ENCODE results near the gene IRF6. TPM values are rescaled to one million over a fixed set of nuclear protein-coding genes. Genes with fewer than 3 reads are reported as not detected.

Gene IRF6
- total RNA-seq, 1 donor from 2014 or later, result 21.2 TPM

DNA sequence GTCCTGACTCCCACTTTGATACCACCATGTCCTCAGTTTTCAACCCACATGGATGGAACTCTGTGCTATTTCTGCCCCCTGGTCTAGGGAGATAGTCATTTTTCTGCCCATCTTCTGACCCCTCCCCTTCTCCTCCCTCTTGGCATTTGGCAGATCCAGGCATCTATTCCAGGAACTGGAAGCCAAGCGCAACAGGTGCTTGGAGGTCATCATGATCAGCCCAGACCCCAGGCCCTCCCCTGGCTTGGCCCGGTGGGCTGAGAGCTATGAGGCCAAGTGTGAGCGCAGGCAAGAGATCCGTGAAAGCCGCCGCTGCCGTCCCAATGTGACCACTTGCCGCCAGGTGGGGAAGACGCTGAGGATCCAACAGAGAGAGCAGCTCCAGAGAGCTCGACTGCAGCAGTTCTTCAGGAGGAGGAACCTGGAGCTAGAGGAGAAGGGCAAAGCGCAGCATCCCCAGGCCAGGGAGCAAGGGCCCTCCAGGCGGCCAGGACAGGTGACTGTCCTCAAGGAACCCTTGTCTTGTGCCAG, 46.0 kb downstream of the IRF6 start:
- H3K79me2 ChIP-seq (ENCODE audit: insufficient read depth, low read length), result no peaks in the 10 kb centered on the region
- no peak overlapping the region for H3K4me3 Mint-ChIP-seq (ENCODE audit: unreplicated experiment)
- H4K20me1 ChIP-seq (ENCODE audit: insufficient read depth, low read length), result no peaks in the 10 kb centered on the region
- H3K4me1 Mint-ChIP-seq (ENCODE audit: low read depth, unreplicated experiment), result peaks cover 13% of the 10 kb centered on the region
- FAIRE-seq (no peak), DNase-seq (ENCODE audit: low read depth) (no peak)
- peaks cover 36% of the 10 kb centered on the region for H3K27me3 Mint-ChIP-seq (ENCODE audit: low read depth, unreplicated experiment)
- no peak overlapping the region for H3K4me3 ChIP-seq (ENCODE audit: insufficient read depth, low read depth, low read length)
- no peak overlapping the region for H2AFZ ChIP-seq (ENCODE audit: low read depth, low read length)
- no peak overlapping the region for H3K27ac ChIP-seq (ENCODE audit: low read depth, low read length)
- H3K27me3 ChIP-seq (ENCODE audit: insufficient read depth, low read length), result peaks cover 2% of the 10 kb centered on the region
- no peak overlapping the region for H3K27ac Mint-ChIP-seq (ENCODE audit: unreplicated experiment)
- H3K9me3 ChIP-seq (ENCODE audit: insufficient read depth, low read depth, low read length), result no peaks in the 10 kb centered on the region
- no peak for TF ChIP-seq EZH2 (IDR thresholded peaks at IDR 0.05; ENCODE audit: insufficient read depth, low read length)
- TF ChIP-seq, protein P1, sequence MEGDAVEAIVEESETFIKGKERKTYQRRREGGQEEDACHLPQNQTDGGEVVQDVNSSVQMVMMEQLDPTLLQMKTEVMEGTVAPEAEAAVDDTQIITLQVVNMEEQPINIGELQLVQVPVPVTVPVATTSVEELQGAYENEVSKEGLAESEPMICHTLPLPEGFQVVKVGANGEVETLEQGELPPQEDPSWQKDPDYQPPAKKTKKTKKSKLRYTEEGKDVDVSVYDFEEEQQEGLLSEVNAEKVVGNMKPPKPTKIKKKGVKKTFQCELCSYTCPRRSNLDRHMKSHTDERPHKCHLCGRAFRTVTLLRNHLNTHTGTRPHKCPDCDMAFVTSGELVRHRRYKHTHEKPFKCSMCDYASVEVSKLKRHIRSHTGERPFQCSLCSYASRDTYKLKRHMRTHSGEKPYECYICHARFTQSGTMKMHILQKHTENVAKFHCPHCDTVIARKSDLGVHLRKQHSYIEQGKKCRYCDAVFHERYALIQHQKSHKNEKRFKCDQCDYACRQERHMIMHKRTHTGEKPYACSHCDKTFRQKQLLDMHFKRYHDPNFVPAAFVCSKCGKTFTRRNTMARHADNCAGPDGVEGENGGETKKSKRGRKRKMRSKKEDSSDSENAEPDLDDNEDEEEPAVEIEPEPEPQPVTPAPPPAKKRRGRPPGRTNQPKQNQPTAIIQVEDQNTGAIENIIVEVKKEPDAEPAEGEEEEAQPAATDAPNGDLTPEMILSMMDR (IDR thresholded peaks at IDR 0.05; ENCODE audit: insufficient read depth, low read depth, low read length), result no peak
- peaks cover 2% of the 10 kb centered on the region for H3K9me3 Mint-ChIP-seq (ENCODE audit: unreplicated experiment)
- no peaks in the 10 kb centered on the region for H3K4me1 ChIP-seq (ENCODE audit: insufficient read depth, low read length)
- no peaks in the 10 kb centered on the region for H3K36me3 ChIP-seq (ENCODE audit: insufficient read depth, low read length)
- no peak overlapping the region for H3K4me2 ChIP-seq (ENCODE audit: low read length)
- peaks cover 2% of the 10 kb centered on the region for H3K36me3 Mint-ChIP-seq (ENCODE audit: low read depth, unreplicated experiment)
- H3K9ac ChIP-seq (ENCODE audit: low read length), result no peak overlapping the region

DNA sequence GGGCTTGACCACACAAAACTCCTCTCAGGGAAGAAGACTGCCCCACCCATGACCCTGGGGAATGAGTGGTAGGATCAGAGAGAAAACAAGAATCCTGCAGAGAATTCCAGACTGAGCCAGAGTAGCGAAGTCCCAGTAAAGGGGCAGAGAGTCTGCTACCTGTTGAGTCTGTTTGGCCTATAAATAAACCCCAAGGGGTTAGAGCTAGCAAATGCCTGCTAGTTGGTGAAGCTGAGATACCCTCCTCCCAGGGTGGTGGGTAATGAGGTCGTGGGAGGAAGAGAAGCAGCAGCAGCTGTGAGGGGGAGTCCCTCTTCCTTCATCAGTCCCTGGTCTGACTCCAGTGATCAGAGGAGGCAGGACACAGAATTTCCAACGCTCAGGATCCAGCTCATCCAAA, 47.5 kb downstream of the IRF6 start:
- no peak for FAIRE-seq

More for the DNA sequence above, 47.5 kb downstream of the IRF6 start:
- DNase-seq (ENCODE audit: low read depth), result no peak
- peaks cover 2% of the 10 kb centered on the region for H3K27me3 ChIP-seq (ENCODE audit: insufficient read depth, low read length)
- no peak overlapping the region for H3K27ac ChIP-seq (ENCODE audit: low read depth, low read length)
- Mint-ChIP-seq H3K27ac (ENCODE audit: unreplicated experiment) (no peak overlapping the region), H3K36me3 (ENCODE audit: low read depth, unreplicated experiment) (peaks cover 2% of the 10 kb centered on the region), H3K4me3 (ENCODE audit: unreplicated experiment) (no peak overlapping the region), H3K9me3 (ENCODE audit: unreplicated experiment) (peaks cover 2% of the 10 kb centered on the region), H3K4me1 (ENCODE audit: low read depth, unreplicated experiment) (peaks cover 13% of the 10 kb centered on the region), H3K27me3 (ENCODE audit: low read depth, unreplicated experiment) (peaks cover 34% of the 10 kb centered on the region)
- H2AFZ ChIP-seq (ENCODE audit: low read depth, low read length), result no peak overlapping the region
- H3K79me2 ChIP-seq (ENCODE audit: insufficient read depth, low read length), result no peaks in the 10 kb centered on the region
- no peaks in the 10 kb centered on the region for H3K36me3 ChIP-seq (ENCODE audit: insufficient read depth, low read length)
- H3K4me3 ChIP-seq (ENCODE audit: insufficient read depth, low read depth, low read length), result no peak overlapping the region
- H3K4me2 ChIP-seq (ENCODE audit: low read length), result no peak overlapping the region
- H3K9ac ChIP-seq (ENCODE audit: low read length), result no peak overlapping the region
- no peaks in the 10 kb centered on the region for H4K20me1 ChIP-seq (ENCODE audit: insufficient read depth, low read length)
- no peaks in the 10 kb centered on the region for H3K4me1 ChIP-seq (ENCODE audit: insufficient read depth, low read length)
- no peaks in the 10 kb centered on the region for H3K9me3 ChIP-seq (ENCODE audit: insufficient read depth, low read depth, low read length)
- TF ChIP-seq, protein P1 (IDR thresholded peaks at IDR 0.05; ENCODE audit: insufficient read depth, low read depth, low read length), result no peak
- no peak for TF ChIP-seq EZH2 (IDR thresholded peaks at IDR 0.05; ENCODE audit: insufficient read depth, low read length)
